Measurements from ENCODE around the gene IWS1.

- no peak for TF ChIP-seq POLR2A (IDR thresholded peaks at IDR 0.05; ENCODE audit: low read length)
- TF ChIP-seq, protein P1, sequence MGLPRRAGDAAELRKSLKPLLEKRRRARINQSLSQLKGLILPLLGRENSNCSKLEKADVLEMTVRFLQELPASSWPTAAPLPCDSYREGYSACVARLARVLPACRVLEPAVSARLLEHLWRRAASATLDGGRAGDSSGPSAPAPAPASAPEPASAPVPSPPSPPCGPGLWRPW (IDR thresholded peaks at IDR 0.05), result no peak
- TF ChIP-seq JUN (IDR thresholded peaks at IDR 0.05), result no peak
- no peak for TF ChIP-seq CTCF (IDR thresholded peaks at IDR 0.05)
Observed at GRCh38 chr2:127504552-127505430, 21.5 kb downstream of the IWS1 start.

Data from A549 (cell line).